Stimulated activated CD8-positive, alpha-beta memory T cell treated with anti-CD3 and anti-CD28 coated beads, Interleukin-12 subunit alpha, Interleukin-12 subunit beta, amount 100 ng/mL, for 24 hours (primary cell): Measurements from ENCODE around the gene OR2AT4.
"Not testable (repeated sequence)": the region's sequence is repeated elsewhere in the genome, so short reads cannot be mapped to it uniquely, and the experiment has no call there.

Experiments
- DNase-seq: peaks from one replicate; pipeline ENCODE4 v3.0.0-alpha.2; 2020; ENCODE audit errors: extremely low read depth

The OR2AT4 gene

GRCh38 chr11:75068559-75068958, 28.1 kb downstream of the OR2AT4 start:
- DNase-seq = no peak

- DNase-seq = no peak
Observed at GRCh38 chr11:75066061-75066460, 30.6 kb downstream of the OR2AT4 start.

- DNase-seq = no peak
Observed at GRCh38 chr11:75063741-75064314, 32.8 kb downstream of the OR2AT4 start.

GRCh38 chr11:75059299-75059698, 37.4 kb downstream of the OR2AT4 start:
- no peak for DNase-seq

- DNase-seq = no peak
Observed at GRCh38 chr11:75056814-75057213, 39.9 kb downstream of the OR2AT4 start.

GRCh38 chr11:75055511-75055910, 41.2 kb downstream of the OR2AT4 start:
- DNase-seq = no peak

- no peak for DNase-seq
Observed at GRCh38 chr11:75052457-75052856, 44.2 kb downstream of the OR2AT4 start.

GRCh38 chr11:75051043-75051442, 45.6 kb downstream of the OR2AT4 start:
- DNase-seq = no peak

- DNase-seq = no peak
Observed at GRCh38 chr11:75050516-75050915, 46.2 kb downstream of the OR2AT4 start.

GRCh38 chr11:75049501-75050266, 47.0 kb downstream of the OR2AT4 start:
- not testable (repeated sequence) for DNase-seq

GRCh38 chr11:75047191-75047590, 49.5 kb downstream of the OR2AT4 start:
- no peak for DNase-seq

- not testable (repeated sequence) for DNase-seq
Observed at GRCh38 chr11:75046668-75047067, 50.0 kb downstream of the OR2AT4 start.

GRCh38 chr11:75044381-75045170, 52.1 kb downstream of the OR2AT4 start:
- DNase-seq = not testable (repeated sequence)

- not testable (repeated sequence) for DNase-seq
Observed at GRCh38 chr11:75041821-75042220, 54.9 kb downstream of the OR2AT4 start.

- no peak for DNase-seq
Observed at GRCh38 chr11:75041263-75041662, 55.4 kb downstream of the OR2AT4 start.

- no peak for DNase-seq
Observed at GRCh38 chr11:75040167-75040770, 56.4 kb downstream of the OR2AT4 start.

- DNase-seq = no peak
Observed at GRCh38 chr11:75035911-75036565, 60.6 kb downstream of the OR2AT4 start.

GRCh38 chr11:75035256-75035655, 61.4 kb downstream of the OR2AT4 start:
- no peak for DNase-seq

- DNase-seq = no peak
Observed at GRCh38 chr11:75033916-75034315, 62.8 kb downstream of the OR2AT4 start.

GRCh38 chr11:75032550-75032935, 64.1 kb downstream of the OR2AT4 start:
- DNase-seq = no peak

GRCh38 chr11:75031771-75032549, 64.7 kb downstream of the OR2AT4 start:
- DNase-seq = peak; percentile 19
